Esophagus muscularis mucosa (tissue), 4 donors: ENCODE data around the gene CPT1A. TPM values are rescaled to one million over a fixed set of nuclear protein-coding genes. Genes with fewer than 3 reads are reported as not detected.
"Not testable (repeated sequence)": the region's sequence is repeated elsewhere in the genome, so short reads cannot be mapped to it uniquely, and the experiment has no call there.

Experiments used
- DNase-seq: peaks from one replicate; pipeline ENCODE4 v3.0.0-alpha.2; 2017; ENCODE audit errors: extremely low spot score
- H3K27ac ChIP-seq, 4 donors: fragments of 200-600 bp; sonication (generic); replicated peaks in 1 of 4; 1 replicate in 3 of 4; 2 replicates in 1 of 4; pipeline ENCODE4 v1.5.1; 2016 to 2019; ENCODE audit warnings: mild to moderate bottlenecking in 1 of 4
- H3K27me3 ChIP-seq, 4 donors: fragments of 200-600 bp; sonication (generic); one replicate each; pipeline versions ENCODE4 v1.5.1 to v1.6.0; 2016 to 2019
- H3K36me3 ChIP-seq, 4 donors: fragments of 200-600 bp; sonication (generic); one replicate each; pipeline ENCODE4 v1.5.1; 2016 to 2019
- H3K4me1 ChIP-seq, 4 donors: fragments of 200-600 bp; sonication (generic); one replicate each; pipeline ENCODE4 v1.5.1; 2016 to 2019
- H3K4me3 ChIP-seq, 4 donors: fragments of 200-600 bp; sonication (generic); 1 replicate in 2 of 4; 2 replicates in 2 of 4; pipeline ENCODE4 v1.5.1; 2016 to 2019; ENCODE audit warnings: mild to moderate bottlenecking in 4 of 4, moderate library complexity in 1 of 4
- H3K9me3 ChIP-seq, 4 donors: fragments of 200-600 bp; sonication (generic); 1 replicate in 3 of 4; 2 replicates in 1 of 4; pipeline ENCODE4 v1.5.1; 2016 to 2019
- EP300 ChIP-seq: sonication (generic); formaldehyde crosslinking; IDR thresholded peaks from one replicate; pipeline ENCODE4 v1.6.1; 2017; ENCODE audit warnings: antibody characterized with exemption
- POLR2A ChIP-seq: fragments of 450-650 bp; IDR thresholded peaks from one replicate; pipeline ENCODE4 v1.6.1; 2017; ENCODE audit warnings: antibody characterized with exemption, moderate library complexity, mild to moderate bottlenecking, low read depth
- POLR2AphosphoS5 ChIP-seq, 2 donors: sonication (generic); formaldehyde crosslinking; IDR thresholded peaks; one replicate each; pipeline ENCODE4 v1.6.1; 2017; ENCODE audit warnings: antibody characterized with exemption in 2 of 2
- WGBS: methylation state at CpG from one replicate; pipeline ENCODE4 v1.1.5; 2018; 5-methylcytosine and 5-hydroxymethylcytosine counted together
- intact Hi-C: fragments of 100-400 bp; cut with DNase I; formaldehyde crosslinking; loops from one replicate; pipeline ENCODE4 v1.15.1; 2023
- total RNA-seq, 4 donors: library from RNA; depleted of rRNA; stranded (reverse); fragments of >200 nt; gene quantifications; one replicate each; pipeline versions ENCODE4 v1.1.0 to v1.2.1, GENCODE V29; 2016
- TF ChIP-seq, protein P1 (sequence below), 3 experiments: fragments of 200-600 bp in 2 of 3; fragments of 450-650 bp in 1 of 3; sonication (generic) in 2 of 3; IDR thresholded peaks; one replicate each; pipeline ENCODE4 v1.5.1; 2017 to 2019; ENCODE audit warnings: antibody characterized with exemption in 3 of 3, mild to moderate bottlenecking in 2 of 3, moderate library complexity in 1 of 3

CPT1A gene
- total RNA-seq, result 100 to 1,000 TPM in 2 of 4 donors, 10 to 100 TPM in 2; 36.1 to 122 (median 77.5) TPM

DNA sequence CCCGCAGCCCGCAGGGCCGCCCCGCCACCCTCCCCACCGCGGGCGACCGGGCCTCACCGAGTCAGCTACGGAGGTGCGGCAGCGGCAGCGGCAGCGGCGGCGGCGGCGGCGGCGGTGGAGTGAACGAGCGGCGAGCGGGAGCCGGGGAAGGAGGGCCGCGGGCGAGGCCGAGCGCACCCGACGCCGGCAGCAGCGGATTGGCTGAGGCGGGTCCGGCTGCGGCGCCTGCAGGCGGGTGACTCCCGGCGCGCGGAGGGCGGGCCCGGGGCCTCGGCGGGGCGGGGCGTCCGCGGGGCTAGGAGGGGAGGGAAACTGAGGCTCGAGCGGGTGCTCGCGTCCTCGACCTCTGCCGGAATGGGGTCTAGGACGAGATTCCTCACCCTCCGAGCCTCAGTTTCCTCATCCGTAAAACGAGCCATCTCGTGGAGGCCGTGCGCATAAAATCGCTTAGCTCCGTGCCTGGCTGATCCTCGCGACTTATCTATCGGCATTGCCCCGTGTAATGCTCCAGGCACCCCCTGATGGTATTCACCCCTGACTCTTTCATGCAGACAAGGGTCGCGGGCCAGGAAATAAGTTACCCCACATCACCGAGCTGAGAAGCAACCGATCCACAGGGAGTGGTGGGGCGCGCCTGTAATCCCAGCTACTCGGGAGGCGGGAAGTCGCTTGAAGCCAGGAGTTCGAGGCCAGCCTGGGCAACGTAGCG is at the start of gene CPT1A:
TSS of gene CPT1A (minus strand) at position 199 of the 709 bp plus-strand sequence. CDS start 26,442 bp downstream, outside the sequence.
- intact Hi-C loops, result no loop called here
- H3K4me1 ChIP-seq, result peaks cover 44 to 78% (median 77%) of the 10 kb centered on the region in 4 donors
- peaks cover 0 to 6% (median under 1%) of the 10 kb centered on the region in 4 donors for H3K36me3 ChIP-seq
- no peak for DNase-seq
- no peaks in the 10 kb centered on the region for H3K27me3 ChIP-seq
- peak within 1 kb of the TSS; percentile 92 to 99 (median 98) for H3K4me3 ChIP-seq
- 18% methylated on average over 13 of the region's 82 CpGs for WGBS
- H3K27ac ChIP-seq, result peak within 1 kb of the TSS; percentile 95 to 97 (median 97)
- TF ChIP-seq POLR2A, result no peak
- peak; percentile 60 to 91 for TF ChIP-seq POLR2AphosphoS5 (IDR thresholded peaks at IDR 0.05)
- no peaks in the 10 kb centered on the region for H3K9me3 ChIP-seq

- TF ChIP-seq POLR2AphosphoS5 (IDR thresholded peaks at IDR 0.05), result peak; percentile 60 to 78
- TF ChIP-seq POLR2A, result no peak
- peak; percentile 93 for DNase-seq
- Histone ChIP-seq H3K9me3 (no peaks in the 10 kb centered on the region), H3K36me3 (peaks cover 28 to 52% (median 44%) of the 10 kb centered on the region in 4 donors), H3K4me3 (no peak overlapping the region), H3K27ac (peak overlapping the region; percentile 66 to 76 (median 74)), H3K4me1 (peaks cover 19 to 23% (median 21%) of the 10 kb centered on the region in 4 donors), H3K27me3 (no peaks in the 10 kb centered on the region)
- 40% methylated on average over 16 of the region's 17 CpGs for WGBS
- intact Hi-C loops, result no loop called here
Observed at GRCh38 chr11:68890490-68891231, 48.9 kb upstream of the CPT1A start.

DNA sequence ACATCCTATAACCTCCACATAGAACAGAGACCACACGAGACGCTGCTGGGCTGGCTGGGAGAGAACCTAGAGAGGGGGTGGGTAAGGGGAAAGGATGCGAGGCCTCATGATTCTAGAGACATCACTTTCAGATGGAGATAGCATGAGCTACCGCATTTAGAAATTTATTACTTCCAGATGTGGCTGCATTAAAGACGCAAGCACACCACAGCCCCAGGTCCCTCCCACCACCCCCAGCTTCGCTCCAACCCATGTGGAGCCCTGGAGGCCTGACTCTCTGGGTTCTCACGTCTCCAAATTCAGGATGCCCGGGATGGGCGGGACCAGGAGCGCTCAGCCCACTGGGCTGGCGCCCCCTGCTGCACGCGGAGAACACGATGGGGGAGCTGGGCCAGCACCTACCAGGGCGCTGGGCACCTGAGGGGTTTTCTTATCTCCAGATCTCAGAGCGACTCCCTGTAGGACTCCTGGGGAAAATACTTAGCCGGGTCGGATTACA is 48.3 kb upstream of the CPT1A start:
- intact Hi-C loops, result no loop called here
- no peak for DNase-seq
- WGBS, result 64% methylated on average over 6 of the region's 18 CpGs
- Histone ChIP-seq H3K36me3 (peaks cover 21 to 45% (median 38%) of the 10 kb centered on the region in 4 donors), H3K4me3 (no peak overlapping the region), H3K27me3 (no peaks in the 10 kb centered on the region), H3K27ac (peak overlapping the region; percentile 66 to 76 (median 74)), H3K9me3 (no peaks in the 10 kb centered on the region), H3K4me1 (peaks cover 19 to 23% (median 21%) of the 10 kb centered on the region in 4 donors)
- TF ChIP-seq POLR2AphosphoS5 (IDR thresholded peaks at IDR 0.05), result no peak
- TF ChIP-seq, protein P1, sequence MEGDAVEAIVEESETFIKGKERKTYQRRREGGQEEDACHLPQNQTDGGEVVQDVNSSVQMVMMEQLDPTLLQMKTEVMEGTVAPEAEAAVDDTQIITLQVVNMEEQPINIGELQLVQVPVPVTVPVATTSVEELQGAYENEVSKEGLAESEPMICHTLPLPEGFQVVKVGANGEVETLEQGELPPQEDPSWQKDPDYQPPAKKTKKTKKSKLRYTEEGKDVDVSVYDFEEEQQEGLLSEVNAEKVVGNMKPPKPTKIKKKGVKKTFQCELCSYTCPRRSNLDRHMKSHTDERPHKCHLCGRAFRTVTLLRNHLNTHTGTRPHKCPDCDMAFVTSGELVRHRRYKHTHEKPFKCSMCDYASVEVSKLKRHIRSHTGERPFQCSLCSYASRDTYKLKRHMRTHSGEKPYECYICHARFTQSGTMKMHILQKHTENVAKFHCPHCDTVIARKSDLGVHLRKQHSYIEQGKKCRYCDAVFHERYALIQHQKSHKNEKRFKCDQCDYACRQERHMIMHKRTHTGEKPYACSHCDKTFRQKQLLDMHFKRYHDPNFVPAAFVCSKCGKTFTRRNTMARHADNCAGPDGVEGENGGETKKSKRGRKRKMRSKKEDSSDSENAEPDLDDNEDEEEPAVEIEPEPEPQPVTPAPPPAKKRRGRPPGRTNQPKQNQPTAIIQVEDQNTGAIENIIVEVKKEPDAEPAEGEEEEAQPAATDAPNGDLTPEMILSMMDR (IDR thresholded peaks at IDR 0.05), result peak; percentile 47 to 50 (median 49)

DNA sequence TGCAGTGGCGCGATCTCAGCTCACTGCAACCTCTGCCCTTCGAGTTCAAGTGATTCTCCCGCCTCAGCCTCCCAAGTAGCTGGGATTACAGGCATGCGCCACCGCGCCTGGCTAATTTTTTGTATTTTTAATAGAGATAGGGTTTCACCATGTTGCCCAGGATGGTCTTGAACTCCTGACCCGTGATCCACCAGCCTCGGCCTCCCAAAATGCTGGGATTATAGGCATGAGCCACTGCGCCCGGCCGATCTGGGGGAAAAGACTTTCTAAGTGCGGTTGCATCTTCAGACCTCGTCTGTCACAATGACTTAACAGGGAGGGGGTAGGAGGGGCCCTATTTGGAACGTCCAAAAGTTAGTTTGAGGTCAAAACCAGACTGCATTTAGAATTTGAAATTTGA is 43.1 kb upstream of the CPT1A start:
- intact Hi-C loops, DNase-seq, H3K4me3 ChIP-seq, H3K27me3 ChIP-seq, H3K4me1 ChIP-seq, H3K27ac ChIP-seq, H3K36me3 ChIP-seq, H3K9me3 ChIP-seq: not testable (repeated sequence)
- WGBS, result 98% methylated on average over 15 of the region's 15 CpGs

GRCh38 chr11:68882391-68882790 is 40.7 kb upstream of the CPT1A start:
- Histone ChIP-seq H3K4me1 (no peaks in the 10 kb centered on the region), H3K27me3 (no peaks in the 10 kb centered on the region), H3K27ac (no peak overlapping the region), H3K36me3 (peaks cover 0 to 10% (median 0%) of the 10 kb centered on the region in 4 donors), H3K4me3 (no peak overlapping the region), H3K9me3 (no peaks in the 10 kb centered on the region)
- WGBS, result 99% methylated on average over 13 of the region's 13 CpGs
- intact Hi-C loops, result no loop called here
- DNase-seq, result no peak
- TF ChIP-seq EP300 (no peak), POLR2AphosphoS5 (IDR thresholded peaks at IDR 0.05) (no peak), POLR2A (no peak)
- TF ChIP-seq, protein P1 (IDR thresholded peaks at IDR 0.05), result no peak

- no peaks in the 10 kb centered on the region for H3K9me3 ChIP-seq
- H3K27ac ChIP-seq, result no peak overlapping the region
- DNase-seq, result no peak
- TF ChIP-seq, protein P1 (IDR thresholded peaks at IDR 0.05), result no peak
- TF ChIP-seq POLR2AphosphoS5 (IDR thresholded peaks at IDR 0.05) (no peak), POLR2A (no peak), EP300 (no peak)
- intact Hi-C loops, result no loop called here
- 100% methylated on average over 2 of the region's 2 CpGs for WGBS
- no peak overlapping the region for H3K4me3 ChIP-seq
- H3K36me3 ChIP-seq, result peaks cover 0 to 10% (median 0%) of the 10 kb centered on the region in 4 donors
- no peaks in the 10 kb centered on the region for H3K27me3 ChIP-seq
- H3K4me1 ChIP-seq, result no peaks in the 10 kb centered on the region
Observed at GRCh38 chr11:68881320-68881719, 39.6 kb upstream of the CPT1A start.
